CD14-positive monocyte (primary cell): ENCODE results near the gene SMPD2. TPM values are rescaled to one million over a fixed set of nuclear protein-coding genes. Genes with fewer than 3 reads are reported as not detected.

Experiments used
- DNase-seq, 3 donors: peaks; one replicate each; pipeline ENCODE4 v3.0.0-alpha.2; 2011 to 2022
- H2AFZ ChIP-seq: 2 replicates; pipeline ENCODE4 v1.6.0; 2012; ENCODE audit warnings: mild to moderate bottlenecking, low read depth, low read length, inconsistent platforms; ENCODE audit not compliant: insufficient read depth, poor library complexity, severe bottlenecking
- H3K27ac ChIP-seq, 2 donors: 1 replicate in 1 of 2; 2 replicates in 1 of 2; pipeline ENCODE4 v1.5.1; 2012 to 2013; ENCODE audit warnings: low read length in 2 of 2, control low read depth in 1 of 2, inconsistent platforms in 1 of 2, low read depth in 1 of 2, mild to moderate bottlenecking in 1 of 2
- H3K27me3 ChIP-seq, 2 donors: one replicate each; pipeline versions ENCODE4 v1.6.0 to v1.6.1; 2011 to 2013; ENCODE audit warnings: low read length in 2 of 2; ENCODE audit not compliant: control insufficient read depth in 2 of 2, insufficient read depth in 2 of 2
- H3K36me3 ChIP-seq, 2 donors: replicated peaks in 1 of 2; 1 replicate in 1 of 2; 2 replicates in 1 of 2; pipeline versions ENCODE4 v1.5.1 to v1.6.1; 2012 to 2013; ENCODE audit warnings: low read length in 2 of 2, control low read depth in 1 of 2, inconsistent platforms in 1 of 2, mild to moderate bottlenecking in 1 of 2; ENCODE audit not compliant: insufficient read depth in 2 of 2, control insufficient read depth in 1 of 2
- H3K4me1 ChIP-seq, 2 donors: 1 replicate in 1 of 2; 2 replicates in 1 of 2; pipeline versions ENCODE4 v1.5.1 to v1.6.1; 2012 to 2013; ENCODE audit warnings: low read length in 2 of 2, control low read depth in 1 of 2, inconsistent platforms in 1 of 2, mild to moderate bottlenecking in 1 of 2, moderate library complexity in 1 of 2; ENCODE audit not compliant: insufficient read depth in 2 of 2, control insufficient read depth in 1 of 2
- H3K4me2 ChIP-seq: replicated peaks from 2 replicates; pipeline ENCODE3; 2012; ENCODE audit warnings: low read length, moderate library complexity, mild to moderate bottlenecking; ENCODE audit not compliant: poor library complexity, severe bottlenecking; ENCODE audit errors: extremely low read depth
- H3K4me3 ChIP-seq, 3 experiments: fragments of 200-600 bp in 1 of 3; sonication (generic) in 1 of 3; replicated peaks in 1 of 3; 1 replicate in 2 of 3; 2 replicates in 1 of 3; pipeline ENCODE4 v1.5.1; 2011 to 2013; ENCODE audit warnings: low read length in 3 of 3, mild to moderate bottlenecking in 3 of 3, control low read depth in 2 of 3, low read depth in 2 of 3, inconsistent platforms in 1 of 3, moderate library complexity in 1 of 3
- H3K79me2 ChIP-seq: 2 replicates; pipeline ENCODE4 v1.6.0; 2012; ENCODE audit warnings: mild to moderate bottlenecking, control low read depth, inconsistent platforms, low read length, moderate library complexity; ENCODE audit not compliant: insufficient read depth
- H3K9ac ChIP-seq: 2 replicates; pipeline ENCODE4 v1.6.0; 2017; ENCODE audit warnings: low read length, mild to moderate bottlenecking; ENCODE audit not compliant: insufficient read depth, poor library complexity, severe bottlenecking
- H3K9me3 ChIP-seq, 2 donors: replicated peaks in 1 of 2; 1 replicate in 1 of 2; 2 replicates in 1 of 2; pipeline versions ENCODE4 v1.5.1 to v1.6.1; 2012 to 2013; ENCODE audit warnings: low read length in 2 of 2, control low read depth in 1 of 2; ENCODE audit not compliant: control insufficient read depth in 1 of 2, insufficient read depth in 1 of 2
- H4K20me1 ChIP-seq: 2 replicates; pipeline ENCODE4 v1.6.0; 2012; ENCODE audit warnings: mild to moderate bottlenecking, low read length, control low read depth, moderate library complexity; ENCODE audit not compliant: insufficient read depth
- H3K27ac Mint-ChIP-seq, 7 donors: one replicate each; pipeline ENCODE4 v1.8.0; 2020; ENCODE audit warnings: mild to moderate bottlenecking in 7 of 7, mixed read lengths in 7 of 7, moderate library complexity in 6 of 7, inconsistent platforms in 2 of 7
- H3K27me3 Mint-ChIP-seq, 3 donors: one replicate each; pipeline ENCODE4 v1.8.0; 2021 to 2022; ENCODE audit warnings: low read depth in 3 of 3, mild to moderate bottlenecking in 3 of 3, mixed read lengths in 3 of 3, moderate library complexity in 3 of 3, inconsistent platforms in 1 of 3
- H3K36me3 Mint-ChIP-seq, 2 donors: one replicate each; pipeline ENCODE4 v1.8.0; 2020; ENCODE audit warnings: mixed read lengths in 2 of 2, inconsistent platforms in 1 of 2, mild to moderate bottlenecking in 1 of 2
- H3K4me1 Mint-ChIP-seq: one replicate; pipeline ENCODE4 v1.8.0; 2020; ENCODE audit warnings: mild to moderate bottlenecking, mixed read lengths
- H3K4me3 Mint-ChIP-seq, 2 donors: one replicate each; pipeline ENCODE4 v1.8.0; 2020; ENCODE audit warnings: mild to moderate bottlenecking in 2 of 2, mixed read lengths in 2 of 2, moderate library complexity in 1 of 2
- H3K9me3 Mint-ChIP-seq, 7 donors: one replicate each; pipeline ENCODE4 v1.8.0; 2020 to 2022; ENCODE audit warnings: mixed read lengths in 7 of 7, mild to moderate bottlenecking in 6 of 7, moderate library complexity in 6 of 7, inconsistent platforms in 2 of 7
- WGBS: methylation state at CpG from one replicate; pipeline ENCODE4 v1.1.5; 2013; ENCODE audit warnings: missing lambda C conversion rate; ENCODE audit not compliant: insufficient coverage; 5-methylcytosine and 5-hydroxymethylcytosine counted together
- intact Hi-C, 2 donors: fragments of 100-400 bp; cut with micrococcal nuclease; formaldehyde crosslinking; loops; one replicate each; pipeline versions ENCODE4 v1.15.0 to v1.15.1; 2023
- polyA plus RNA-seq, 3 donors: library from polyadenylated mRNA; depleted of rRNA in 1 of 3; unstranded in 2 of 3; stranded (reverse) in 1 of 3; fragments of 300-500 nt in 2 of 3; fragments of >200 nt in 1 of 3; fragmentation: Illumina TruSeq in 2 of 3; gene quantifications; 1 replicate in 2 of 3; 2 replicates in 1 of 3; pipeline ENCODE4 v1.2.3, GENCODE V29; 2012 to 2021
- TF ChIP-seq, protein P1 (sequence below): fragments of 200-600 bp; IDR thresholded peaks from one replicate; pipeline ENCODE4 v1.8.0; 2022; ENCODE audit warnings: antibody characterized with exemption, mild to moderate bottlenecking

The SMPD2 gene
- polyA plus RNA-seq, 3 donors: 9.5 to 14.3 (median 12.3) TPM

DNA sequence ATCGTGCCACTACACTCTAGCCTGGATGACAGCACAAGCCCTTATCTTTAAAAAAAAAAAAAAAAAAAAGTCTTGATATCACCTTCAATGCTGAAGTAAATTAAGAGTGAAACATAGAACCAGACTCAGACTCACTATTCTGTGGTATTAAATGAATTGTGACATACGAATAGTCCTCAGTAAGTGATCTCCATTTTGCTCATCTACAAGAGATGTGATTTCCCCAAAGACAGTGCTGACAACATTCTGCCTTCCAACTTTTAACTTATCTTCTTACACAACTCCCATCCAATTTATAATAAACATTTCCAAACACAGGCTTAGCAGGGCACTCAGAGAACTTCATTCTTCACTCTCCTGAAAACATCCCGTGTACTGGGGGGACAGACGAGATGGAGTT is 34.5 kb downstream of the SMPD2 start:
- 100% methylated on average over 1 of the region's 4 CpGs for WGBS
- H3K9ac ChIP-seq: no peak overlapping the region
- H3K4me3 Mint-ChIP-seq: no peak overlapping the region
- H3K9me3 Mint-ChIP-seq: no peaks in the 10 kb centered on the region
- no peak overlapping the region for H3K27ac ChIP-seq
- no peaks in the 10 kb centered on the region for H3K27me3 Mint-ChIP-seq
- H3K4me1 Mint-ChIP-seq: peaks cover 34% of the 10 kb centered on the region
- peaks cover 39% of the 10 kb centered on the region for H4K20me1 ChIP-seq
- no peaks in the 10 kb centered on the region for H3K9me3 ChIP-seq
- H3K4me1 ChIP-seq: peaks cover 7 to 16% of the 10 kb centered on the region in 2 donors
- H2AFZ ChIP-seq: no peak overlapping the region
- no peak overlapping the region for H3K4me2 ChIP-seq
- peaks cover 37% of the 10 kb centered on the region for H3K79me2 ChIP-seq
- H3K4me3 ChIP-seq: no peak overlapping the region
- H3K27me3 ChIP-seq: no peaks in the 10 kb centered on the region
- H3K27ac Mint-ChIP-seq: peak overlapping the region in 2 of 7 donors; percentile 29 to 81
- peaks cover 60 to 87% of the 10 kb centered on the region in 2 donors for H3K36me3 ChIP-seq
- DNase-seq: no peak
- TF ChIP-seq, protein P1, sequence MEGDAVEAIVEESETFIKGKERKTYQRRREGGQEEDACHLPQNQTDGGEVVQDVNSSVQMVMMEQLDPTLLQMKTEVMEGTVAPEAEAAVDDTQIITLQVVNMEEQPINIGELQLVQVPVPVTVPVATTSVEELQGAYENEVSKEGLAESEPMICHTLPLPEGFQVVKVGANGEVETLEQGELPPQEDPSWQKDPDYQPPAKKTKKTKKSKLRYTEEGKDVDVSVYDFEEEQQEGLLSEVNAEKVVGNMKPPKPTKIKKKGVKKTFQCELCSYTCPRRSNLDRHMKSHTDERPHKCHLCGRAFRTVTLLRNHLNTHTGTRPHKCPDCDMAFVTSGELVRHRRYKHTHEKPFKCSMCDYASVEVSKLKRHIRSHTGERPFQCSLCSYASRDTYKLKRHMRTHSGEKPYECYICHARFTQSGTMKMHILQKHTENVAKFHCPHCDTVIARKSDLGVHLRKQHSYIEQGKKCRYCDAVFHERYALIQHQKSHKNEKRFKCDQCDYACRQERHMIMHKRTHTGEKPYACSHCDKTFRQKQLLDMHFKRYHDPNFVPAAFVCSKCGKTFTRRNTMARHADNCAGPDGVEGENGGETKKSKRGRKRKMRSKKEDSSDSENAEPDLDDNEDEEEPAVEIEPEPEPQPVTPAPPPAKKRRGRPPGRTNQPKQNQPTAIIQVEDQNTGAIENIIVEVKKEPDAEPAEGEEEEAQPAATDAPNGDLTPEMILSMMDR: no peak
- peaks cover 82 to 89% of the 10 kb centered on the region in 2 donors for H3K36me3 Mint-ChIP-seq
- intact Hi-C loops: no loop called here

- Histone ChIP-seq H3K4me2 (no peak overlapping the region), H3K9ac (no peak overlapping the region), H3K9me3 (no peaks in the 10 kb centered on the region), H3K36me3 (peaks cover 54 to 86% of the 10 kb centered on the region in 2 donors), H3K27me3 (no peaks in the 10 kb centered on the region), H3K27ac (no peak overlapping the region), H3K4me3 (no peak overlapping the region), H2AFZ (no peak overlapping the region), H3K4me1 (peaks cover 13 to 22% of the 10 kb centered on the region in 2 donors), H4K20me1 (peaks cover 39% of the 10 kb centered on the region), H3K79me2 (peaks cover 44% of the 10 kb centered on the region)
- DNase-seq: no peak
- H3K27me3 Mint-ChIP-seq: no peaks in the 10 kb centered on the region
- H3K4me3 Mint-ChIP-seq: no peak overlapping the region
- peaks cover 39% of the 10 kb centered on the region for H3K4me1 Mint-ChIP-seq
- peak overlapping the region in 2 of 7 donors; percentile 21 to 23 for H3K27ac Mint-ChIP-seq
- intact Hi-C loops: no loop called here
- H3K36me3 Mint-ChIP-seq: peaks cover 78 to 86% of the 10 kb centered on the region in 2 donors
- WGBS: 100% methylated on average over 1 of the region's 2 CpGs
- H3K9me3 Mint-ChIP-seq: no peaks in the 10 kb centered on the region
- TF ChIP-seq, protein P1: no peak
Measured at GRCh38 chr6:109475625-109476024, 35.1 kb downstream of the SMPD2 start.
